Activated T-cell treated with anti-CD3 and anti-CD28 coated beads, Interleukin-2, amount 50 U/mL, for 24 hours (primary cell): Measurements from ENCODE around the gene OR51B2.
"Not testable (repeated sequence)": the region's sequence is repeated elsewhere in the genome, so short reads cannot be mapped to it uniquely, and the experiment has no call there.

Experiments used
- DNase-seq: peaks from one replicate; pipeline ENCODE4 v3.0.0-alpha.2; 2020
- H3K27ac Mint-ChIP-seq: 2 replicates; pipeline ENCODE4 v1.8.0; 2020; ENCODE audit warnings: mild to moderate bottlenecking, mixed read lengths
- H3K27me3 Mint-ChIP-seq: 2 replicates; pipeline ENCODE4 v1.8.0; 2020; ENCODE audit warnings: mixed read lengths
- H3K36me3 Mint-ChIP-seq: 2 replicates; pipeline ENCODE4 v1.8.0; 2020; ENCODE audit warnings: low read depth, mixed read lengths
- H3K4me1 Mint-ChIP-seq: 2 replicates; pipeline ENCODE4 v1.8.0; 2020; ENCODE audit warnings: low read depth, mixed read lengths
- H3K4me3 Mint-ChIP-seq: 2 replicates; pipeline ENCODE4 v1.8.0; 2020; ENCODE audit warnings: mild to moderate bottlenecking, moderate library complexity, mixed read lengths
- H3K9me3 Mint-ChIP-seq: 2 replicates; pipeline ENCODE4 v1.8.0; 2020; ENCODE audit warnings: mixed read lengths

Gene OR51B2, protein sequence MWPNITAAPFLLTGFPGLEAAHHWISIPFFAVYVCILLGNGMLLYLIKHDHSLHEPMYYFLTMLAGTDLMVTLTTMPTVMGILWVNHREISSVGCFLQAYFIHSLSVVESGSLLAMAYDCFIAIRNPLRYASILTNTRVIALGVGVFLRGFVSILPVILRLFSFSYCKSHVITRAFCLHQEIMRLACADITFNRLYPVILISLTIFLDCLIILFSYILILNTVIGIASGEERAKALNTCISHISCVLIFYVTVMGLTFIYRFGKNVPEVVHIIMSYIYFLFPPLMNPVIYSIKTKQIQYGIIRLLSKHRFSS

GRCh38 chr11:5324197-5324596 lies at the start of gene OR51B2:
Gene OR51B2 (minus strand): TSS chr11:5324297. CDS start chr11:5324297, 0 bp downstream.
- Mint-ChIP-seq H3K9me3 (no peaks in the 10 kb centered on the region), H3K27ac (no peak within 1 kb of the TSS), H3K4me3 (no peak within 1 kb of the TSS), H3K4me1 (no peaks in the 10 kb centered on the region), H3K36me3 (no peaks in the 10 kb centered on the region), H3K27me3 (no peaks in the 10 kb centered on the region)
- no peak for DNase-seq

GRCh38 chr11:5369789-5370188 lies 45.7 kb upstream of the OR51B2 start:
- no peaks in the 10 kb centered on the region for H3K36me3 Mint-ChIP-seq
- no peaks in the 10 kb centered on the region for H3K9me3 Mint-ChIP-seq
- H3K27ac Mint-ChIP-seq: no peak overlapping the region
- H3K4me1 Mint-ChIP-seq: no peaks in the 10 kb centered on the region
- DNase-seq: no peak
- H3K27me3 Mint-ChIP-seq: peaks cover 13% of the 10 kb centered on the region
- no peak overlapping the region for H3K4me3 Mint-ChIP-seq

- Mint-ChIP-seq H3K27ac (no peak overlapping the region), H3K4me1 (no peaks in the 10 kb centered on the region), H3K4me3 (no peak overlapping the region), H3K36me3 (no peaks in the 10 kb centered on the region), H3K9me3 (no peaks in the 10 kb centered on the region), H3K27me3 (peaks cover 13% of the 10 kb centered on the region)
- DNase-seq: no peak
These were observed 44.5 kb upstream of the OR51B2 start for GRCh38 chr11:5368502-5369043.

DNA sequence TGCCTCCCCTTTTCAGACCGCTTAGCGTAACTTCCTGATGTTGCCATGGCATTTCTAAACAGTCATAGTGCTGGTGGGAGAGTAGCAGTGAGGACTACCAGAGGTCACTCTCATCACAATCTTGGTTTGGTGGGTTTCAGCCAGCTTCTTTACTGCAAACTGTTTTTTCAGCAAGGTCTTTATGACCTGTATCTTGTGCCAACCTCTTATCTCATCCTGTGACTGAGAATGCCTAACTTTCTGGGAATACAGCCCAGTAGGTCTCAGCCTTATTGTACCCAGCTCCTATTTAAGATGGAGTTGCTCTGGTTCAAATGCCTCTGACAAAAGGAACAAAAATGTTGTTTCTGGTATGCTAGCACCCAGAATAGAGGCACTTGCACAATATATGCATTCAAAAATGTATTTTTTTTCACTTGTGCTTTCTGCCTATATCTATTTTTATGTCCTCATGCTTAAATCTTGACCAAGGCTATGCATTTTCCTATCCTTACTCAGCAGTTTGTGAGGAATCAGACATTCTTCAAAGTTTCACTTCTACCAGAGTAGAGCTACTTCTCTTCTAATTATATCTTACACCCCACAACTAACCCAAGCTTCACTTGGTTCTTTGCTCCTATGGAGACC lies 43.5 kb upstream of the OR51B2 start:
- Mint-ChIP-seq H3K27ac (no peak overlapping the region), H3K4me1 (no peaks in the 10 kb centered on the region), H3K36me3 (no peaks in the 10 kb centered on the region), H3K9me3 (no peaks in the 10 kb centered on the region), H3K27me3 (peaks cover 4% of the 10 kb centered on the region), H3K4me3 (no peak overlapping the region)
- DNase-seq: no peak

- Mint-ChIP-seq H3K27ac (no peak overlapping the region), H3K9me3 (no peaks in the 10 kb centered on the region), H3K4me1 (no peaks in the 10 kb centered on the region), H3K27me3 (peaks cover 4% of the 10 kb centered on the region), H3K36me3 (no peaks in the 10 kb centered on the region), H3K4me3 (no peak overlapping the region)
- no peak for DNase-seq
These were observed 42.8 kb upstream of the OR51B2 start for GRCh38 chr11:5366856-5367255.

GRCh38 chr11:5366365-5366764 lies 42.3 kb upstream of the OR51B2 start:
- not testable (repeated sequence) for H3K9me3 Mint-ChIP-seq, H3K4me1 Mint-ChIP-seq, H3K36me3 Mint-ChIP-seq, DNase-seq, H3K4me3 Mint-ChIP-seq, H3K27me3 Mint-ChIP-seq, H3K27ac Mint-ChIP-seq

DNA sequence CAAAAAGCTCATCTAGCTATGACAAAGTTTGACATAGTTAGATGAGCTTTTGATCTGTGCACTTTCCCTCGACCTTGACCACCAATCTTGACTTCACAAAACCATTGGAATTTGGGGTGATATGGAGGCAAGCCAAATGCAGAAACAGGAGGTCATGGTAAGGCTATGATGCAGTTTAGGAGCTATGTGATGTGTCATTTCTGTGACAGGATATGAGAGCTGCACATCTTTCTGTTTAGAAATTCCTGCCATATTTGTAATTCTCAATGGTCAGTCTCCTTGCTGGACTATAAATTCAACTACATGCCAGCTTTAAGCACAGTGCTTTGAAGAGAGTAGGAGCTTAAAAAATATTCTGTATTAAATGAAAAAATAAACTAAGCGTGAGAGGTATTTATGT lies 40.1 kb upstream of the OR51B2 start:
- DNase-seq: no peak
- H3K27me3 Mint-ChIP-seq: peaks cover 4% of the 10 kb centered on the region
- H3K4me3 Mint-ChIP-seq: no peak overlapping the region
- no peaks in the 10 kb centered on the region for H3K9me3 Mint-ChIP-seq
- H3K36me3 Mint-ChIP-seq: no peaks in the 10 kb centered on the region
- H3K4me1 Mint-ChIP-seq: no peaks in the 10 kb centered on the region
- no peak overlapping the region for H3K27ac Mint-ChIP-seq

DNA sequence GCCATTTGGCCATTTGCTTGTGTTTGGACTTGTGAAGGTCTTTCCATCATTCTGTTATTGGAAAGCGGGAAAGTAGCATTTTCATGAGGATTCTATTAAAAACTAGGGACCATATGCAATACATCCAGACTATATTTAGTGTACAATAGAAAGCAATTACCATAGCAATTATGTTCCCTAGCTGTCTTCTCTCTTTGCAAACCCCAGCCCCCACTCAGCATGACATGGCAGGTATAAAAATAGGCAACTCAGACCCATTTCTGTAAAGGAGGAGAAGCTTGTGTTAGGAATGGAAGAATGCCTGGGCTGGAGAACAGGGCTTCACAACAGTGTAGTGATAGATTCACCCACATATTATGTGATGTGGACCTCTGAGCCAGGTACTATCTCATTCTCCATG lies 39.6 kb upstream of the OR51B2 start:
- DNase-seq: no peak
- Mint-ChIP-seq H3K4me3 (no peak overlapping the region), H3K9me3 (no peaks in the 10 kb centered on the region), H3K27ac (no peak overlapping the region), H3K27me3 (peaks cover 1% of the 10 kb centered on the region), H3K4me1 (no peaks in the 10 kb centered on the region), H3K36me3 (no peaks in the 10 kb centered on the region)

GRCh38 chr11:5362017-5362625 lies 38.0 kb upstream of the OR51B2 start:
- H3K27ac Mint-ChIP-seq: no peak overlapping the region
- no peaks in the 10 kb centered on the region for H3K9me3 Mint-ChIP-seq
- no peaks in the 10 kb centered on the region for H3K36me3 Mint-ChIP-seq
- no peak overlapping the region for H3K4me3 Mint-ChIP-seq
- H3K4me1 Mint-ChIP-seq: no peaks in the 10 kb centered on the region
- no peak for DNase-seq
- no peaks in the 10 kb centered on the region for H3K27me3 Mint-ChIP-seq

- not testable (repeated sequence) for H3K36me3 Mint-ChIP-seq, H3K4me3 Mint-ChIP-seq, H3K9me3 Mint-ChIP-seq, H3K27ac Mint-ChIP-seq, H3K4me1 Mint-ChIP-seq, DNase-seq, H3K27me3 Mint-ChIP-seq
These were observed 31.9 kb upstream of the OR51B2 start for GRCh38 chr11:5356031-5356430.

- DNase-seq: no peak
- H3K27me3 Mint-ChIP-seq: peaks cover 8% of the 10 kb centered on the region
- no peak within 1 kb of the TSS for H3K4me3 Mint-ChIP-seq
- no peaks in the 10 kb centered on the region for H3K36me3 Mint-ChIP-seq
- H3K4me1 Mint-ChIP-seq: no peaks in the 10 kb centered on the region
- no peak within 1 kb of the TSS for H3K27ac Mint-ChIP-seq
- no peaks in the 10 kb centered on the region for H3K9me3 Mint-ChIP-seq
These were observed 27.1 kb upstream of the OR51B2 start, which contains the start of gene OR51B6 for GRCh38 chr11:5351208-5351607. Gene OR51B6 (plus strand): TSS chr11:5351508. CDS start chr11:5351508, 0 bp downstream.

- H3K36me3 Mint-ChIP-seq: no peaks in the 10 kb centered on the region
- H3K27ac Mint-ChIP-seq: no peak overlapping the region
- peaks cover 3% of the 10 kb centered on the region for H3K27me3 Mint-ChIP-seq
- no peaks in the 10 kb centered on the region for H3K9me3 Mint-ChIP-seq
- H3K4me1 Mint-ChIP-seq: no peaks in the 10 kb centered on the region
- no peak for DNase-seq
- H3K4me3 Mint-ChIP-seq: no peak overlapping the region
These were observed 25.5 kb upstream of the OR51B2 start for GRCh38 chr11:5349550-5349949.

DNA sequence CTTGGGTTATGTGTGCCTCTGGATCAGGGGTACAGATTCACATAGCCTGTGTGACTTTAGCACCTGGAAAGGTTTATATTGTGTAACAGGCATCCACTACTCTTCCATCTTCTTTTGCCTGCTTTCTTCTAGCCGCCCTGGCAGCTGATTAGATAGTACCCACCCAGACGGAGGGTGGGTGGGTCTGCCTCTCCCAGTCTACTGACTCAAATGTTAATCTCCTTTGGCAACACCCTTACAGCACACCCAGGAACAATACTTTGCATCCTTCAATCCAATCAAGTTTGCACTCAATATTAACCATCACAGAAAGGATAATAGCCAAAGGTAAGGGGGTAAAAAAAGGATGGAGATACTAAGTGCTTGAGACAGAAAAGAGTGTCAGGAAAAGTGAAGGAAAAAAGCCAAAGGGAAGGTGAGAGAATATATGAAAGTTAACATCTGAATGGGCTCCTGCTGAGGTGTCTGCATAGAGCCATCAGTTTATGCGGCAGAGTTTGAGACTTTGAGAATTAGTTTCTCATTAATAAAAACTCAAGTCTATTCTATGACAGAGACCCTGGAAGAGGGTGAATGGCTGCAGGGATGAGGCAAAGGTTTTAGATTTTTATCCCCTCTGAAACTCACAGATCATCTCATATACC lies 24.6 kb upstream of the OR51B2 start:
- H3K4me3 Mint-ChIP-seq: no peak overlapping the region
- DNase-seq: no peak
- H3K4me1 Mint-ChIP-seq: no peaks in the 10 kb centered on the region
- no peaks in the 10 kb centered on the region for H3K36me3 Mint-ChIP-seq
- H3K27ac Mint-ChIP-seq: no peak overlapping the region
- H3K27me3 Mint-ChIP-seq: no peaks in the 10 kb centered on the region
- no peaks in the 10 kb centered on the region for H3K9me3 Mint-ChIP-seq

GRCh38 chr11:5345831-5346230 lies 21.7 kb upstream of the OR51B2 start:
- Mint-ChIP-seq H3K4me1 (no peaks in the 10 kb centered on the region), H3K27ac (no peak overlapping the region), H3K4me3 (no peak overlapping the region), H3K36me3 (no peaks in the 10 kb centered on the region), H3K9me3 (no peaks in the 10 kb centered on the region), H3K27me3 (peaks cover 2% of the 10 kb centered on the region)
- no peak for DNase-seq
